Breast epithelium (tissue), 4 donors: Measurements from ENCODE around the gene TYMP. TPM values are rescaled to one million over a fixed set of nuclear protein-coding genes. Genes with fewer than 3 reads are reported as not detected.

Experiments
- DNase-seq, 2 donors: peaks; one replicate each; pipeline ENCODE4 v3.0.0-alpha.2; 2019; ENCODE audit warnings: low spot score in 2 of 2
- H3K27ac ChIP-seq, 2 donors: fragments of 200-600 bp; sonication (generic) in 1 of 2; one replicate each; pipeline ENCODE4 v1.5.1; 2016 to 2019; ENCODE audit warnings: mild to moderate bottlenecking in 1 of 2
- H3K27me3 ChIP-seq, 2 donors: fragments of 200-600 bp; sonication (generic) in 1 of 2; one replicate each; pipeline versions ENCODE4 v1.5.1 to v1.6.0; 2017 to 2019; ENCODE audit warnings: control low read depth in 1 of 2, mild to moderate bottlenecking in 1 of 2
- H3K36me3 ChIP-seq: fragments of 200-600 bp; one replicate; pipeline ENCODE4 v1.5.1; 2019
- H3K4me1 ChIP-seq, 2 donors: fragments of 200-600 bp; sonication (generic); one replicate each; pipeline ENCODE4 v1.5.1; 2016 to 2019; ENCODE audit warnings: control low read depth in 1 of 2
- H3K4me3 ChIP-seq, 3 donors: fragments of 200-600 bp; sonication (generic); 1 replicate in 2 of 3; 2 replicates in 1 of 3; pipeline ENCODE4 v1.5.1; 2016 to 2019; ENCODE audit warnings: mild to moderate bottlenecking in 3 of 3, moderate library complexity in 2 of 3
- H3K9me3 ChIP-seq, 2 donors: fragments of 200-600 bp; sonication (generic) in 1 of 2; one replicate each; pipeline ENCODE4 v1.5.1; 2016 to 2019; ENCODE audit warnings: control low read depth in 1 of 2
- POLR2A ChIP-seq: fragments of 450-650 bp; IDR thresholded peaks from one replicate; pipeline ENCODE4 v1.6.1; 2016; ENCODE audit warnings: antibody characterized with exemption, mild to moderate bottlenecking, moderate library complexity
- POLR2AphosphoS5 ChIP-seq, 3 donors: sonication (generic); formaldehyde crosslinking; IDR thresholded peaks; one replicate each; pipeline ENCODE4 v1.6.1; 2017; ENCODE audit warnings: antibody characterized with exemption in 3 of 3
- intact Hi-C: fragments of 100-400 bp; cut with DNase I; formaldehyde crosslinking; loops from one replicate; pipeline ENCODE4 v1.15.1; 2023; ENCODE audit warnings: low total_unique reads
- total RNA-seq, 3 donors: library from RNA; depleted of rRNA; stranded (reverse); fragments of >200 nt; gene quantifications; one replicate each; pipeline ENCODE4 v1.1.0, GENCODE V29; 2016
- TF ChIP-seq, protein P1 (sequence below), 3 donors: fragments of 450-650 bp; IDR thresholded peaks; one replicate each; pipeline ENCODE4 v1.5.1; 2016 to 2017; ENCODE audit warnings: antibody characterized with exemption in 3 of 3, mild to moderate bottlenecking in 3 of 3, moderate library complexity in 3 of 3

Gene TYMP
- total RNA-seq, 3 donors from 2014 or later = 44.6 to 115 (median 82.9) TPM

GRCh38 chr22:50490531-50491308 is 39.1 kb downstream of the TYMP start:
- DNase-seq = no peak
- intact Hi-C loops = no loop called here
- no peaks in the 10 kb centered on the region for H3K27me3 ChIP-seq

DNA sequence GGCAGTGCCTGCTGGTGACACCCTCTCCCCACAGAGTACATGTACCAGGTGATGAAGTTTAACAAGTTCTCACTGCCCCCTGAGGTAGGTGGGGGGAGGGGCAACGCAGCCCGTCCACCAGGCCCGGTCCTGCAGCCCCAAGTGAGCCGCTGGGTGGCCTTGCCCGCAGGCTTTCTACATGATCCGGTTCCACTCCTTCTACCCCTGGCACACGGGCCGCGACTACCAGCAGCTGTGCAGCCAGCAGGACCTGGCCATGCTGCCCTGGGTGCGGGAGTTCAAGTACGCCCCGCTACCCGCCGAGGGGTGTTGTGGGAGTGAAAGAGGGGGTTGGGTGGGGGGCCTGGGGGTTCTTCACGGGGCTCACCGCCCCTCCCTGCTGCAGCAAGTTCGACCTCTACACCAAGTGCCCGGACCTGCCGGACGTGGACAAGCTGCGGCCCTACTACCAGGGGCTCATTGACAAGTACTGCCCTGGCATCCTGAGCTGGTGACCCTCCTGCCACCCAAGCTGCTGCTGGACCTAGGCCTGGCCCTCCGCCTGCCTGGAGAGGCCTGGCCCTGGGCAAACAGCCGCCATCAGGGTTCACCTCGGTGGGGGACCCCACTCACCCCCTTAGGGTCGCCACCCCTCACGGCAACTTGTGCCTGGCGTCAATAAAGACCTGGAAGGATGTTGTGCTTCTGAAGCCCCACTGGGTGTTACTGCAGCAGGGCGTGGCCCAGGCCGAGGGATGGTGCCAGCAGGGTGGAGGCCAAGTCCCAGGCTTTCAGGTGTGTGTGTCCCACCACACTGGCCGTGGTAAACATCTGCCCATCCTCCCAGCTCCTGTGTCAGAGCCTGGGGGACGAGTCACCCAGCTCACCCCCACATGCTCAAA is 40.2 kb downstream of the TYMP start:
- DNase-seq = no peak
- Histone ChIP-seq H3K9me3 (no peaks in the 10 kb centered on the region), H3K36me3 (no peaks in the 10 kb centered on the region), H3K27ac (no peak overlapping the region), H3K4me1 (no peaks in the 10 kb centered on the region), H3K27me3 (no peaks in the 10 kb centered on the region), H3K4me3 (no peak overlapping the region)
- intact Hi-C loops = no loop called here
- TF ChIP-seq POLR2AphosphoS5 (IDR thresholded peaks at IDR 0.05) = no peak
- no peak for TF ChIP-seq POLR2A
- TF ChIP-seq, protein P1, sequence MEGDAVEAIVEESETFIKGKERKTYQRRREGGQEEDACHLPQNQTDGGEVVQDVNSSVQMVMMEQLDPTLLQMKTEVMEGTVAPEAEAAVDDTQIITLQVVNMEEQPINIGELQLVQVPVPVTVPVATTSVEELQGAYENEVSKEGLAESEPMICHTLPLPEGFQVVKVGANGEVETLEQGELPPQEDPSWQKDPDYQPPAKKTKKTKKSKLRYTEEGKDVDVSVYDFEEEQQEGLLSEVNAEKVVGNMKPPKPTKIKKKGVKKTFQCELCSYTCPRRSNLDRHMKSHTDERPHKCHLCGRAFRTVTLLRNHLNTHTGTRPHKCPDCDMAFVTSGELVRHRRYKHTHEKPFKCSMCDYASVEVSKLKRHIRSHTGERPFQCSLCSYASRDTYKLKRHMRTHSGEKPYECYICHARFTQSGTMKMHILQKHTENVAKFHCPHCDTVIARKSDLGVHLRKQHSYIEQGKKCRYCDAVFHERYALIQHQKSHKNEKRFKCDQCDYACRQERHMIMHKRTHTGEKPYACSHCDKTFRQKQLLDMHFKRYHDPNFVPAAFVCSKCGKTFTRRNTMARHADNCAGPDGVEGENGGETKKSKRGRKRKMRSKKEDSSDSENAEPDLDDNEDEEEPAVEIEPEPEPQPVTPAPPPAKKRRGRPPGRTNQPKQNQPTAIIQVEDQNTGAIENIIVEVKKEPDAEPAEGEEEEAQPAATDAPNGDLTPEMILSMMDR (IDR thresholded peaks at IDR 0.05) = no peak

More at GRCh38 chr22:50490531-50491308, 39.1 kb downstream of the TYMP start:
- no peak overlapping the region for H3K4me3 ChIP-seq
- no peaks in the 10 kb centered on the region for H3K36me3 ChIP-seq
- TF ChIP-seq POLR2AphosphoS5 (IDR thresholded peaks at IDR 0.05) = no peak
- no peak for TF ChIP-seq POLR2A
- TF ChIP-seq, protein P1 (IDR thresholded peaks at IDR 0.05) = no peak
- no peak overlapping the region for H3K27ac ChIP-seq
- no peaks in the 10 kb centered on the region for H3K4me1 ChIP-seq
- no peaks in the 10 kb centered on the region for H3K9me3 ChIP-seq

DNA sequence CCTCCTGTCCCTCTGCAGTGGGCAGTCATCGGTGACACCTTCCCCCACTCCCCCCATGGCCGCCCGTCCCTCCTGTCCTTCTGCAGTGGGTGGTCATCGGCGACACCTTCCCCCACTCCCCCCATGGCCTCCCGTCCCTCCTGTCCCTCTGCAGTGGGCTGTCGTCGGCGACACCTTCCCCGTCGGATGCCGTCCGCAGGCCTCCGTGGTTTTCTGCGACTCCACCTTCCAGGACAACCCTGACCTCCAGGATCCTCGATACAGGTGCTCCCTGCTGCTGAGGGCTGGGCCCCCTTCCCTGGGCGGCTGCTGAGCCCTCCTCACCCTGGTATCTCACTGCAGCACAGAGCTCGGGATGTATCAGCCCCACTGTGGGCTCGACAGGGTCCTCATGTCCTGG is 40.9 kb downstream of the TYMP start:
- Histone ChIP-seq H3K27me3 (no peaks in the 10 kb centered on the region), H3K4me1 (no peaks in the 10 kb centered on the region), H3K27ac (no peak overlapping the region), H3K9me3 (no peaks in the 10 kb centered on the region), H3K36me3 (no peaks in the 10 kb centered on the region), H3K4me3 (no peak overlapping the region)
- intact Hi-C loops = no loop called here
- DNase-seq = no peak
- TF ChIP-seq, protein P1 (IDR thresholded peaks at IDR 0.05) = no peak
- TF ChIP-seq POLR2AphosphoS5 (IDR thresholded peaks at IDR 0.05) = no peak
- TF ChIP-seq POLR2A = no peak

DNA sequence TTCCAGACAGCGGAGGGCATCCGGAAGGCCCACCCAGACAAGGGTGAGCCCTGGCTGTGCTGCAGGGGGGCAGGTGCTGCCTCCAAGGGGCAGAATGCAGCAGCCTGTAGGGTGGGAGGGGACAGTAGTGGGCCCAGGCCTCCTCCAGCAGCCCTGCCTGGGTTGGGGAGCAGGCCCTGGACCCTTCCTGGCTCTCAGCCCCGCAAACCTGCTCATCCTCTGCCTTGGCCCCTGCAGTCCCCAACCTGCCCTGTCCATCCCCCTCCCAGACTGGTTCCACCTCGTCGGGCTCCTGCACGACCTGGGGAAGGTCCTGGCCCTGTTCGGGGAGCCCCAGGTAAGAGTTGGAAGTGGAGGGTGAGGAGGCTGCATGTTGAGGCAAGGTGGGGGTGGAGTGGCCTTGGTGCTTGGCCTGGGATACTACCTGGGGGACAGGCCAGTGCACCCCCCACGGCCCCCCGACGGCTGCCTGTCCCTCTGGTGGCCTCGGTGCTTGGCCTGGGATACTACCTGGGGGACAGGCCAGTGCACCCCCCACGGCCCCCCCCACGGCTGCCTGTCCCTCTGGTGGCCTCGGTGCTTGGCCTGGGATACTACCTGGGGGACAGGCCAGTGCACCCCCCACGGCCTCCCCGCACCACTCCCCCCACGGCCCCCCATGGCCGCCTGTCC is 41.7 kb downstream of the TYMP start:
- Histone ChIP-seq H3K27me3 (peaks cover 0 to 2% of the 10 kb centered on the region in 2 donors), H3K9me3 (no peaks in the 10 kb centered on the region), H3K36me3 (no peaks in the 10 kb centered on the region), H3K4me1 (no peaks in the 10 kb centered on the region), H3K27ac (no peak overlapping the region), H3K4me3 (no peak overlapping the region)
- intact Hi-C loops = no loop called here
- DNase-seq = no peak
- no peak for TF ChIP-seq POLR2AphosphoS5 (IDR thresholded peaks at IDR 0.05)
- TF ChIP-seq, protein P1 (IDR thresholded peaks at IDR 0.05) = no peak
- TF ChIP-seq POLR2A = no peak
